Transverse colon (tissue), 4 donors: ENCODE measurements around the gene PLXNB2. TPM values are rescaled to one million over a fixed set of nuclear protein-coding genes. Genes with fewer than 3 reads are reported as not detected.
"Not testable (repeated sequence)": the region's sequence is repeated elsewhere in the genome, so short reads cannot be mapped to it uniquely, and the experiment has no call there.

Experiments used
- DNase-seq: peaks from one replicate; pipeline ENCODE4 v3.0.0-alpha.2; 2019
- H3K27ac ChIP-seq, 4 donors: fragments of 200-600 bp; sonication (generic); 2 replicates each; pipeline ENCODE4 v1.5.1; 2016 to 2018; ENCODE audit warnings: inconsistent platforms in 4 of 4
- H3K27me3 ChIP-seq: fragments of 200-600 bp; sonication (generic); 2 replicates; pipeline ENCODE4 v1.5.1; 2017; ENCODE audit warnings: inconsistent platforms
- H3K36me3 ChIP-seq, 4 donors: fragments of 200-600 bp; sonication (generic); 2 replicates each; pipeline ENCODE4 v1.5.1; 2017 to 2019; ENCODE audit warnings: inconsistent platforms in 4 of 4
- H3K4me1 ChIP-seq, 4 donors: fragments of 200-600 bp; sonication (generic); 2 replicates each; pipeline ENCODE4 v1.5.1; 2017 to 2020; ENCODE audit warnings: inconsistent platforms in 4 of 4
- H3K4me3 ChIP-seq, 4 donors: fragments of 200-600 bp; sonication (generic); 1 replicate in 1 of 4; 2 replicates in 3 of 4; pipeline versions ENCODE4 v1.5.1 to v1.6.1; 2017 to 2019; ENCODE audit warnings: inconsistent platforms in 4 of 4
- H3K9me3 ChIP-seq, 2 donors: fragments of 200-600 bp; sonication (generic); 2 replicates each; pipeline ENCODE4 v1.5.1; 2017 to 2019; ENCODE audit warnings: inconsistent platforms in 2 of 2
- EP300 ChIP-seq: sonication (generic); formaldehyde crosslinking; IDR thresholded peaks from one replicate; pipeline ENCODE4 v1.6.1; 2017; ENCODE audit warnings: antibody characterized with exemption, low read depth
- POLR2A ChIP-seq: fragments of 450-650 bp; IDR thresholded peaks from one replicate; pipeline ENCODE4 v1.6.1; 2016; ENCODE audit warnings: antibody characterized with exemption, mild to moderate bottlenecking, moderate library complexity
- POLR2AphosphoS5 ChIP-seq, 3 donors: sonication (generic); formaldehyde crosslinking; IDR thresholded peaks; one replicate each; pipeline ENCODE4 v1.6.1; 2016; ENCODE audit warnings: antibody characterized with exemption in 3 of 3
- WGBS, 2 donors: methylation state at CpG; one replicate each; pipeline ENCODE4 v1.1.5; 2018; ENCODE audit warnings: low coverage in 1 of 2; 5-methylcytosine and 5-hydroxymethylcytosine counted together
- in situ Hi-C, 4 donors: fragments of 200-750 bp; cut with MboI; loops; one replicate each; pipeline versions ENCODE4 v1.15.0 to v1.15.1; 2017; ENCODE audit warnings: low sequenced_read_pairs in 3 of 4, low pct_ligation_motif_present in 1 of 4, low pct_unique_long_range_greater_than_20kb in 1 of 4
- intact Hi-C: fragments of 100-400 bp; cut with DNase I; formaldehyde crosslinking; loops from one replicate; pipeline ENCODE4 v1.15.1; 2023; ENCODE audit warnings: low total_unique reads
- total RNA-seq, 4 donors: library from RNA; depleted of rRNA; stranded (reverse); fragments of >200 nt; gene quantifications; one replicate each; pipeline ENCODE4 v1.1.0, GENCODE V29; 2016
- TF ChIP-seq, protein P1 (sequence below), 5 experiments: fragments of 200-600 bp in 3 of 5; fragments of 450-650 bp in 2 of 5; sonication (generic) in 3 of 5; IDR thresholded peaks; 1 replicate in 2 of 5; 2 replicates in 3 of 5; pipeline ENCODE4 v1.5.1; 2016 to 2017; ENCODE audit warnings: antibody characterized with exemption in 5 of 5, inconsistent platforms in 3 of 5, mild to moderate bottlenecking in 2 of 5, moderate library complexity in 1 of 5

The PLXNB2 gene
- total RNA-seq, 4 donors from 2014 or later = 305 to 880 (median 460) TPM

DNA sequence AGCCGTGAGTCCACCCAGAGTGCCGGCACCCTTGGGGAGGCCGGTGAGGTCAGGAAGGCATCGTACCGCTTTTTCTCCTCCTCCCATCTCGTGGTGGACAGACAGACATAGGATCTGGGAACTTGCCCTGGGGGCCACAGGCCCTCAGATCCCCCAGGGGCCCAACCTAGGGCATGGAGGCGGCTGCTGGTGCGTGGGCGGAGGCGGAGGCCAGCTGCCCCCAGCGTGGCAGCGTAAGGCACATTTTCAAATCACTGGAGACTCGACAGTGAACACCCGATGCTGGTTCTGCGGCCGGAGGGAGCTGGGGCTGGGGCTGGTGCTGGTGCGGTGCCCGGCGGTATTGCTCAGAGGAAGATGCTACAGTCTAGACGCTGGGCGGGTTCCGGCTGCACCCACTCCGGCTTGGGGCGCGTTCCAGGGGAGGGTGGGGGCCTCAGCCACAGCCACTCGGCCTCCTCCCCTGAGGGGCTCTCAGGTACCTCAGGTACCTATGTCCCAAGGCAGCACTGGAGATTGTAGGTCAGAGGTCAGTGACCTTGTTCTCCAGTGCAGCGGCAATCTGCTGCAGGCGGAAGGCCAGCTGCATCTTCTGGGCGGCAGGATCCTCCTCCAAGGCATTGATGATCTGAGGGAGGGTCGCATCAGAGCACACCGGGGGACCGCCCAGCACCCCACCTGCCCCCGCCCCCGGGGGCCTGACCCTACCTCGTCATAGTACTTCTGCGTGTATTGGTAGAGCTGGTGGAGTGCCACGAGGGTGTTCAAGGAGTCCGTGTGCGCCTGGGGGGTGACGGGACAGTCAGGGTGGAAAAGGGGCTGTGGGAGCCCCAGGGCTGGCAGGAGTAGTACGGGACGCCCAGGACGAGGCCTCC lies 32.0 kb downstream of the PLXNB2 start:
- Histone ChIP-seq H3K36me3 (peaks cover 0 to 26% (median 12%) of the 10 kb centered on the region in 4 donors), H3K4me3 (no peak overlapping the region), H3K4me1 (peaks cover 18 to 19% (median 19%) of the 10 kb centered on the region in 4 donors), H3K27ac (no peak overlapping the region), H3K9me3 (no peaks in the 10 kb centered on the region), H3K27me3 (peaks cover 18% of the 10 kb centered on the region)
- no peak for DNase-seq
- in situ Hi-C loops = loop anchor here in 2 of 4 donors (5.0 to 10.0 kb wide), 2 partner anchors 52 to 59 kb away; partner anchors contain the start of gene DENND6B (in 1 of the 2)
- 88 to 100% methylated on average over 4 to 39 of the region's 43 CpGs for WGBS, 2 donors
- TF ChIP-seq POLR2A = no peak
- TF ChIP-seq, protein P1, sequence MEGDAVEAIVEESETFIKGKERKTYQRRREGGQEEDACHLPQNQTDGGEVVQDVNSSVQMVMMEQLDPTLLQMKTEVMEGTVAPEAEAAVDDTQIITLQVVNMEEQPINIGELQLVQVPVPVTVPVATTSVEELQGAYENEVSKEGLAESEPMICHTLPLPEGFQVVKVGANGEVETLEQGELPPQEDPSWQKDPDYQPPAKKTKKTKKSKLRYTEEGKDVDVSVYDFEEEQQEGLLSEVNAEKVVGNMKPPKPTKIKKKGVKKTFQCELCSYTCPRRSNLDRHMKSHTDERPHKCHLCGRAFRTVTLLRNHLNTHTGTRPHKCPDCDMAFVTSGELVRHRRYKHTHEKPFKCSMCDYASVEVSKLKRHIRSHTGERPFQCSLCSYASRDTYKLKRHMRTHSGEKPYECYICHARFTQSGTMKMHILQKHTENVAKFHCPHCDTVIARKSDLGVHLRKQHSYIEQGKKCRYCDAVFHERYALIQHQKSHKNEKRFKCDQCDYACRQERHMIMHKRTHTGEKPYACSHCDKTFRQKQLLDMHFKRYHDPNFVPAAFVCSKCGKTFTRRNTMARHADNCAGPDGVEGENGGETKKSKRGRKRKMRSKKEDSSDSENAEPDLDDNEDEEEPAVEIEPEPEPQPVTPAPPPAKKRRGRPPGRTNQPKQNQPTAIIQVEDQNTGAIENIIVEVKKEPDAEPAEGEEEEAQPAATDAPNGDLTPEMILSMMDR (IDR thresholded peaks at IDR 0.05) = no peak
- TF ChIP-seq EP300 = no peak
- TF ChIP-seq POLR2AphosphoS5 (IDR thresholded peaks at IDR 0.05) = no peak
- intact Hi-C loops = loop anchor here (5.0 kb wide), 1 partner anchor 52 kb away; the partner anchor contains the start of gene DENND6B

DNA sequence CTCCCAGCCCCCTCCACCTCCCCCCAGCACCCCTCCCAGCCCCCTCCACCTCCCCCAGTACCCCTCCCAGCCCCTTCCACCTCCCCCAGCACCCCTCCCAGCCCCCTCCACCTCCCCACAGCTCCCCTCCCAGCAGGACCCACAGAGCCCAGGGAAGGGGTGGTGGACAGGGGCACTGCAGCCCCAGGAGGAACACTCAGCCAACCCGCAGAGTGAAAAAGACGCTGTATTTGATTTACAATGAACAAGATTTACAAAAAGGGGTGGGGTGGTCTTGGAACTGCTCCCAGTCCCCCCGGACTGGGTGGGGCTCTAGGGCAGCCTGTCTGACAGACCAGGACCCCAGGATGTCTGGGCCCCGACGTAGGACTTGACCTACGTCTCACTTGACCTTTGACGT lies 32.7 kb downstream of the PLXNB2 start:
- in situ Hi-C loops (loop anchor here in 2 of 4 donors (5.0 to 10.0 kb wide), 2 partner anchors 53 to 60 kb away; partner anchors contain the start of gene DENND6B (in 1 of the 2)), intact Hi-C loops (loop anchor here (5.0 kb wide), 1 partner anchor 53 kb away; the partner anchor contains the start of gene DENND6B)
- 63% methylated on average over 7 of the region's 7 CpGs; no CpG with 5 or more reads in 1 of the 2 donors for WGBS, 2 donors
- Histone ChIP-seq H3K27ac (no peak overlapping the region), H3K4me1 (peaks cover 21 to 24% (median 23%) of the 10 kb centered on the region in 4 donors), H3K4me3 (no peak overlapping the region), H3K36me3 (peaks cover 0 to 22% (median 9%) of the 10 kb centered on the region in 4 donors), H3K27me3 (peaks cover 22% of the 10 kb centered on the region), H3K9me3 (no peaks in the 10 kb centered on the region)
- no peak for DNase-seq
- no peak for TF ChIP-seq POLR2A
- TF ChIP-seq EP300 = no peak
- TF ChIP-seq POLR2AphosphoS5 (IDR thresholded peaks at IDR 0.05) = no peak
- TF ChIP-seq, protein P1 (IDR thresholded peaks at IDR 0.05) = no peak

DNA sequence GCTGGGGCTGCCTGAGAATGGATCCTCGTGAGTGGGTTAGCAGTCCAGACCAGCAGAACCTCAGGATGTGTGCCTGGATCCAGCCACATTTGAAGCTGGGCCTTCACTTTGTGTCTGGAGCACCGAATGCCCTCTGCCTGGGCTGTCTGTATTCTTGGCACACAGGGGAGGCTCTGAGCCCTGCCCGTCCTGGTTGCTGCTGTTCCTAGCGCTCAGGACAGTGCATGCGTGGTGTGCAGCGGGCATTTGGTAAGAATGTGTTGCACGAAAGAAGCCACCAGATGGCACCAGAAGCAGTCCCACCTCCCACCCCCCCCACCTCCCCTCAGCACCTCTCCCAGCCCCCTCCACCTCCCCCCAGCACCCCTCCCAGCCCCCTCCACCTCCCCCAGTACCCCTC lies 33.1 kb downstream of the PLXNB2 start:
- in situ Hi-C loops = loop anchor here in 1 of 4 donors (10.0 kb wide), 1 partner anchor 60 kb away; no protein-coding TSS in a partner anchor
- no peak for TF ChIP-seq POLR2AphosphoS5 (IDR thresholded peaks at IDR 0.05)
- TF ChIP-seq, protein P1 (IDR thresholded peaks at IDR 0.05) = peak in 3 of 5 experiments; percentile 22 to 36 (median 28)
- TF ChIP-seq EP300 = no peak
- TF ChIP-seq POLR2A = no peak
- intact Hi-C loops = no loop called here
- Histone ChIP-seq H3K27ac (no peak overlapping the region), H3K4me1 (peaks cover 23 to 28% (median 28%) of the 10 kb centered on the region in 4 donors), H3K36me3 (peaks cover 0 to 18% (median 6%) of the 10 kb centered on the region in 4 donors), H3K4me3 (no peak overlapping the region), H3K9me3 (no peaks in the 10 kb centered on the region), H3K27me3 (peaks cover 26% of the 10 kb centered on the region)
- peak; percentile 66 for DNase-seq
- 23% methylated on average over 7 of the region's 7 CpGs; no CpG with 5 or more reads in 1 of the 2 donors for WGBS, 2 donors

GRCh38 chr22:50273781-50274180 lies 33.7 kb downstream of the PLXNB2 start:
- H3K27ac ChIP-seq, H3K9me3 ChIP-seq, H3K4me3 ChIP-seq, DNase-seq, intact Hi-C loops: not testable (repeated sequence)
- WGBS, 2 donors = 86% methylated on average over 10 of the region's 10 CpGs; no CpG with 5 or more reads in 1 of the 2 donors
- Histone ChIP-seq H3K27me3 (peaks cover 28% of the 10 kb centered on the region), H3K36me3 (peaks cover 0 to 15% (median 5%) of the 10 kb centered on the region in 4 donors), H3K4me1 (peaks cover 23 to 33% (median 31%) of the 10 kb centered on the region in 4 donors)
- in situ Hi-C loops = loop anchor here in 1 of 4 donors (10.0 kb wide), 1 partner anchor 61 kb away; no protein-coding TSS in a partner anchor
